SK-N-SH (cell line): Measurements from ENCODE around the gene STOML1. TPM values are rescaled to one million over a fixed set of nuclear protein-coding genes. Genes with fewer than 3 reads are reported as not detected.

Experiments
- CTCF ChIA-PET: fragments of 300-600, 350-600 bp; formaldehyde crosslinking; extraction: SDS; loops from one replicate; lab custom pipeline; 2021; lab: Yijun Ruan, JAX
- POLR2A ChIA-PET: fragments of 350-600 bp; sonication (Branson Sonifier 250); formaldehyde crosslinking; extraction: SDS; loops from one replicate; lab custom pipeline; 2020; ENCODE audit warnings: antibody characterized with exemption, inconsistent platforms; lab: Yijun Ruan, JAX
- DNase-seq: peaks from one replicate; pipeline ENCODE4 v3.0.0; 2012
- H2AFZ ChIP-seq: fragments of 200-600 bp; sonication (generic); 2 replicates; pipeline ENCODE4 v1.8.1; 2016; ENCODE audit warnings: antibody characterized with exemption, mild to moderate bottlenecking, low read depth
- H3F3A ChIP-seq: fragments of 200-600 bp; sonication (generic); replicated peaks from 2 replicates; pipeline ENCODE3; 2016; ENCODE audit warnings: antibody characterized with exemption, mild to moderate bottlenecking; ENCODE audit not compliant: insufficient read depth
- H3K27ac ChIP-seq, 2 experiments: fragments of 200-500 bp in 1 of 2; fragments of 200-600 bp in 1 of 2; sonication (Bioruptor generic) in 1 of 2; sonication (generic), shearing (Covaris generic) in 1 of 2; 2 replicates each; pipeline versions ENCODE4 v1.5.1 to v1.6.1; 2014 to 2016; ENCODE audit warnings: low read depth in 2 of 2, inconsistent platforms in 1 of 2, low read length in 1 of 2, mild to moderate bottlenecking in 1 of 2, mixed read lengths in 1 of 2
- H3K27me3 ChIP-seq: fragments of 200-600 bp; sonication (generic), shearing (Covaris generic); 2 replicates; pipeline ENCODE4 v1.6.1; 2016; ENCODE audit warnings: mixed run types; ENCODE audit not compliant: insufficient read depth
- H3K36me3 ChIP-seq, 2 experiments: fragments of 200-500 bp in 1 of 2; fragments of 200-600 bp in 1 of 2; sonication (Bioruptor generic) in 1 of 2; sonication (generic) in 1 of 2; replicated peaks in 1 of 2; 2 replicates each; pipeline versions ENCODE3 to v1.5.1; 2014 to 2016; ENCODE audit warnings: low read length in 1 of 2, mild to moderate bottlenecking in 1 of 2; ENCODE audit not compliant: insufficient read depth in 2 of 2, control insufficient read depth in 1 of 2
- H3K4me1 ChIP-seq, 2 experiments: fragments of 200-500 bp in 1 of 2; fragments of 200-600 bp in 1 of 2; sonication (Bioruptor generic) in 1 of 2; sonication (generic), shearing (Covaris generic) in 1 of 2; 2 replicates each; pipeline versions ENCODE4 v1.5.1 to v1.6.1; 2014 to 2016; ENCODE audit warnings: low read depth in 1 of 2, low read length in 1 of 2, mixed run types in 1 of 2; ENCODE audit not compliant: insufficient read depth in 2 of 2, control insufficient read depth in 1 of 2
- H3K4me2 ChIP-seq: fragments of 200-600 bp; sonication (generic), shearing (Covaris generic); 2 replicates; pipeline ENCODE4 v1.6.1; 2017; ENCODE audit warnings: mixed run types
- H3K4me3 ChIP-seq, 2 experiments: fragments of 200-500 bp in 1 of 2; fragments of 200-600 bp in 1 of 2; sonication (Bioruptor generic) in 1 of 2; sonication (generic), shearing (Covaris generic) in 1 of 2; 2 replicates each; pipeline versions ENCODE4 v1.5.1 to v1.8.1; 2014 to 2016; ENCODE audit warnings: low read depth in 2 of 2, inconsistent platforms in 1 of 2, low read length in 1 of 2, mild to moderate bottlenecking in 1 of 2, mixed read lengths in 1 of 2, moderate library complexity in 1 of 2
- H3K79me2 ChIP-seq: fragments of 200-600 bp; sonication (generic); 2 replicates; pipeline ENCODE4 v1.8.1; 2017; ENCODE audit warnings: mild to moderate bottlenecking; ENCODE audit not compliant: insufficient read depth
- H3K9ac ChIP-seq: fragments of 200-600 bp; sonication (generic); 2 replicates; pipeline ENCODE4 v1.6.1; 2017; ENCODE audit warnings: mixed run types
- H3K9me2 ChIP-seq: fragments of 200-600 bp; sonication (generic); 2 replicates; pipeline ENCODE4 v1.6.1; 2017; ENCODE audit warnings: mixed run types
- H3K9me3 ChIP-seq: fragments of 200-600 bp; sonication (generic); 2 replicates; pipeline ENCODE4 v1.6.1; 2017; ENCODE audit warnings: mixed run types, mild to moderate bottlenecking, moderate library complexity
- H4K20me1 ChIP-seq: fragments of 200-600 bp; sonication (generic); 2 replicates; pipeline ENCODE4 v1.6.1; 2017; ENCODE audit warnings: mild to moderate bottlenecking, mixed run types; ENCODE audit not compliant: insufficient read depth
- EP300 ChIP-seq, 2 experiments: IDR thresholded peaks; 2 replicates each; pipeline versions ENCODE4 v1.4.0 to v1.6.1; 2012; ENCODE audit warnings: borderline replicate concordance in 1 of 2, low read depth in 1 of 2, low read length in 1 of 2
- EZH2phosphoT487 ChIP-seq: fragments of 200-600 bp; sonication (generic); IDR thresholded peaks from 2 replicates; pipeline ENCODE4 v1.6.1; 2017; ENCODE audit warnings: low read depth, mixed run types, mild to moderate bottlenecking, antibody characterized with exemption, moderate library complexity, borderline replicate concordance
- FOSL2 ChIP-seq: IDR thresholded peaks from 2 replicates; pipeline ENCODE4 v1.4.0; 2012; ENCODE audit warnings: low read depth, mild to moderate bottlenecking, moderate library complexity, borderline replicate concordance
- FOXJ3 ChIP-seq: sonication (generic); formaldehyde crosslinking; IDR thresholded peaks from 2 replicates; pipeline ENCODE4 v1.5.1; 2020; ENCODE audit warnings: mild to moderate bottlenecking, missing genetic modification reagents
- GABPA ChIP-seq: IDR thresholded peaks from 2 replicates; pipeline ENCODE4 v1.4.0; 2012; ENCODE audit warnings: low read depth, mild to moderate bottlenecking
- NFIC ChIP-seq: IDR thresholded peaks from 2 replicates; pipeline ENCODE4 v1.4.0; 2012; ENCODE audit warnings: borderline replicate concordance
- PBX3 ChIP-seq: IDR thresholded peaks from 2 replicates; pipeline ENCODE4; 2012
- POLR2AphosphoS5 ChIP-seq: IDR thresholded peaks from 2 replicates; pipeline ENCODE4 v1.6.1; 2012; ENCODE audit warnings: low read depth, low read length
- TCF12 ChIP-seq: IDR thresholded peaks from 2 replicates; pipeline ENCODE4 v1.4.0; 2012
- TEAD4 ChIP-seq: IDR thresholded peaks from 2 replicates; pipeline ENCODE4 v1.4.0; 2012; ENCODE audit warnings: mild to moderate bottlenecking, borderline replicate concordance; ENCODE audit not compliant: insufficient read depth
- USF1 ChIP-seq: IDR thresholded peaks from 2 replicates; pipeline ENCODE4 v1.4.0; 2012; ENCODE audit warnings: low read depth, borderline replicate concordance
- USF2 ChIP-seq: fragments of 150-350 bp; IDR thresholded peaks from 2 replicates; pipeline ENCODE4 v1.6.1; 2017; ENCODE audit warnings: antibody characterized with exemption, low read length, low read depth, borderline replicate concordance
- ZBTB33 ChIP-seq: IDR thresholded peaks from 2 replicates; pipeline ENCODE4 v1.4.0; 2012; ENCODE audit warnings: low read depth, borderline replicate concordance
- WGBS: methylation state at CpG from one replicate; pipeline ENCODE4 v1.1.6; 2017; ENCODE audit warnings: low lambda C conversion rate; 5-methylcytosine and 5-hydroxymethylcytosine counted together
- polyA plus RNA-seq, 3 experiments: library from polyadenylated mRNA; depleted of rRNA; stranded (reverse); fragments of >200 nt; gene quantifications; 2 replicates each; pipeline ENCODE4 v1.2.3, GENCODE V29; 2012

STOML1 gene
- polyA plus RNA-seq, 1 of the 3 experiments (the other 2 are of a cell fraction): 20.4 TPM

- Histone ChIP-seq H3K4me3 (no peak overlapping the region), H3K9me2 (no peaks in the 10 kb centered on the region), H3K27me3 (no peaks in the 10 kb centered on the region), H3K79me2 (no peaks in the 10 kb centered on the region)
- TF ChIP-seq EP300 (IDR thresholded peaks at IDR 0.05; ENCODE audit: borderline replicate concordance in 1 of 2, low read depth in 1 of 2, low read length in 1 of 2) (peak in 1 of 2 experiments; percentile 70; a peak in 1 of 4 replicates), FOXJ3 (CRISPR knock-in tag) (no peak), EZH2phosphoT487 (no peak), ZBTB33 (no peak), TCF12 (peak; percentile 94), POLR2AphosphoS5 (peak; percentile 38; the same call in 1 of the 2 replicates), PBX3 (peak; percentile 71), GABPA (0 out of 2 replicates have a peak, but pooled peaks have one; percentile 14), NFIC (peak; percentile 66; the same call in 1 of the 2 replicates)
- TF ChIP-seq, all 33 proteins: peak for 6
- no peaks in the 10 kb centered on the region for H3K36me3 ChIP-seq
- peak overlapping the region; percentile 40; the same call in 1 of the 2 replicates for H2AFZ ChIP-seq
- POLR2A ChIA-PET: no interaction called here
- no peak overlapping the region for H3K9ac ChIP-seq
- H4K20me1 ChIP-seq: no peaks in the 10 kb centered on the region
- H3K4me2 ChIP-seq: no peak overlapping the region; the same call in 1 of the 2 replicates
- H3K27ac ChIP-seq: peak overlapping the region; percentile 31 to 35; a peak in 2 of 4 replicates
- DNase-seq: no peak
- CTCF ChIA-PET: interaction anchor here (0.8 to 14.9 kb wide), 8 partner anchors 9 to 352 kb away, joined by 3 to 280 read pairs (median 5); no protein-coding TSS in a partner anchor
- 72% methylated on average over 5 of the region's 6 CpGs for WGBS
- H3K4me1 ChIP-seq: peaks cover 9 to 24% of the 10 kb centered on the region in 2 experiments; a peak in 3 of 4 replicates
- H3F3A ChIP-seq: peaks cover 35% of the 10 kb centered on the region
- H3K9me3 ChIP-seq: no peaks in the 10 kb centered on the region
Observed at GRCh38 chr15:73969151-73969759, 22.8 kb downstream of the STOML1 start.

GRCh38 chr15:73968461-73968860, 23.6 kb downstream of the STOML1 start:
- Histone ChIP-seq H4K20me1 (no peaks in the 10 kb centered on the region), H3K79me2 (no peaks in the 10 kb centered on the region), H3K27me3 (no peaks in the 10 kb centered on the region), H3K4me3 (no peak overlapping the region), H3K9ac (no peak overlapping the region), H3K9me2 (no peaks in the 10 kb centered on the region), H2AFZ (0 out of 2 replicates have a peak overlapping the region, but pooled peaks have one; percentile 40), H3K4me2 (no peak overlapping the region), H3K9me3 (no peaks in the 10 kb centered on the region)
- POLR2A ChIA-PET: no interaction called here
- TF ChIP-seq USF2: no peak
- no peak for TF ChIP-seq TEAD4
- TF ChIP-seq EZH2phosphoT487: no peak
- no peak for TF ChIP-seq FOSL2
- TF ChIP-seq USF1: no peak
- TF ChIP-seq, all 33 proteins: peak for 0
- no peak overlapping the region for H3K27ac ChIP-seq
- H3K36me3 ChIP-seq: no peaks in the 10 kb centered on the region
- WGBS: 84% methylated on average over 3 of the region's 3 CpGs
- no peak for DNase-seq
- H3F3A ChIP-seq: peaks cover 35% of the 10 kb centered on the region
- CTCF ChIA-PET: interaction anchor here (1.0 to 14.9 kb wide), 8 partner anchors 8 to 354 kb away, joined by 3 to 280 read pairs (median 4); no protein-coding TSS in a partner anchor
- peaks cover 9 to 24% of the 10 kb centered on the region in 2 experiments; a peak in 3 of 4 replicates for H3K4me1 ChIP-seq
